Lower lobe of right lung (tissue), 2 donors: ENCODE data around the gene TEKTIP1. TPM values are rescaled to one million over a fixed set of nuclear protein-coding genes. Genes with fewer than 3 reads are reported as not detected.

Experiments
- ATAC-seq, 2 donors: fragments of 200-7000 bp; cut with Tn5 transposase; one replicate each; pipeline ENCODE4 v1.9.1; 2020 to 2022; ENCODE audit warnings: mild to moderate bottlenecking in 2 of 2, moderate library complexity in 2 of 2
- DNase-seq: peaks from one replicate; pipeline ENCODE4 v3.0.0-alpha.2; 2020
- H3K27ac ChIP-seq: fragments of 200-600 bp; one replicate; pipeline ENCODE4 v1.8.0; 2022
- H3K27me3 ChIP-seq: fragments of 200-600 bp; one replicate; pipeline ENCODE4 v1.8.0; 2022; ENCODE audit warnings: low read depth
- H3K36me3 ChIP-seq: fragments of 200-600 bp; one replicate; pipeline ENCODE4 v1.8.0; 2022; ENCODE audit warnings: mild to moderate bottlenecking
- H3K4me1 ChIP-seq: fragments of 200-600 bp; one replicate; pipeline ENCODE4 v1.8.0; 2022
- H3K4me3 ChIP-seq: fragments of 200-600 bp; one replicate; pipeline ENCODE4 v1.8.0; 2022; ENCODE audit warnings: mild to moderate bottlenecking
- H3K9me3 ChIP-seq: fragments of 200-600 bp; one replicate; pipeline ENCODE4 v1.8.0; 2022
- CTCF ChIP-seq: fragments of 200-600 bp; IDR thresholded peaks from one replicate; pipeline ENCODE4 v1.8.0; 2022; ENCODE audit warnings: antibody characterized with exemption, mild to moderate bottlenecking
- intact Hi-C: fragments of 100-400 bp; cut with DNase I; formaldehyde crosslinking; loops from one replicate; pipeline ENCODE4 v1.11.0; 2022
- total RNA-seq: library from RNA; stranded (reverse); fragmentation: NEBNext Ultra II Directional; extraction: Animal tissue kit (Norgen Biotek cat#: 25700); gene quantifications from one replicate; pipeline ENCODE4 v1.2.1, GENCODE V29; 2021
- donor health status: DM: no; HTN: yes; CAD: no; lungs with severe emphysema.

The TEKTIP1 gene
- total RNA-seq, 1 donor from 2014 or later = 2.2 TPM

DNA sequence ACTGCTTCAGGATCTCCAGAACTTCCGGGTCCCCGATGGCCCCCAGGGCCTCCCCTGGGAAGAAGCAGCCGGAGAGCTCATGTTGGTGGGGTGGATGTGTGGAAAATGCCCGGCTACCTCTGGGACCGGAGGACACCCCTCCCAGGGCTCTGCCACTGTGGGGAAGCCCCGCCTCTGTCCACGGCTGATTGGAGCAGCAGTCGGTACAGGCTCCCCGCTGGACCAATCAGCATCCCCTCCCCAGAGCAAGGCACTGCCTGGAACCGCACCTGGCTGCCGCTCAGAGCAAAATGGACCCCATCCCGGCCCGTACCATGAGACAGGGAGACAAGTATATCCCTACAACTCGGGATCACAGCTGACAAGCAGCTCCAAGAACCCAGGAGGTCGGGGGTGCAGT, 44.9 kb upstream of the TEKTIP1 start:
- ATAC-seq = peak in 1 of 2 donors; percentile 13
- intact Hi-C loops = no loop called here
- TF ChIP-seq CTCF = no peak
- H3K27me3 ChIP-seq = no peaks in the 10 kb centered on the region
- H3K9me3 ChIP-seq = no peaks in the 10 kb centered on the region
- H3K27ac ChIP-seq = no peak overlapping the region
- DNase-seq = no peak
- no peaks in the 10 kb centered on the region for H3K4me1 ChIP-seq
- no peak overlapping the region for H3K4me3 ChIP-seq
- H3K36me3 ChIP-seq = peaks cover 59% of the 10 kb centered on the region

DNA sequence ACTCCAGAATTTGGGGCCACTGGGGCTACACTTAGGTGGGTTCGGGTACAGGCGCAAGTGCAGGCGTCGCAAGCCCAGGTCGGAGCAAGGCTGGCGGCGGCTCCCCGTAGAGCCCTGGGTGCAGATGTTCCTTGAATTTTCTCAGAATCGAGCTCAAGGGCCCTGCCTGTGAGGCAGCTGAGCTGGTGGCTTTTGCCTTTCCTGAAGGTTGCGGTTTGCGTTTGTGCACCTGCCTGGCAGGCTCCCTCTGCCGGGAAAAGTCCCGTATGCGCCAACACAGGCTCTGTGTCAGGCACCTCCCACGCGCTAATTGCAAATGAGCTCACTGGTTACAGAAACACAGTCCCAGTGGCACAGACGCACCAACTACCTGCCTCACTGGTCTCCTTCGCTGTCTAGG, 44.4 kb upstream of the TEKTIP1 start:
- Histone ChIP-seq H3K27ac (no peak overlapping the region), H3K27me3 (no peaks in the 10 kb centered on the region), H3K4me3 (no peak overlapping the region), H3K4me1 (peaks cover 2% of the 10 kb centered on the region), H3K36me3 (peaks cover 59% of the 10 kb centered on the region), H3K9me3 (no peaks in the 10 kb centered on the region)
- TF ChIP-seq CTCF = no peak
- DNase-seq (no peak), ATAC-seq (no peak)
- intact Hi-C loops = no loop called here

- peaks cover 49% of the 10 kb centered on the region for H3K36me3 ChIP-seq
- intact Hi-C loops = no loop called here
- no peak overlapping the region for H3K4me3 ChIP-seq
- no peaks in the 10 kb centered on the region for H3K27me3 ChIP-seq
- no peak overlapping the region for H3K27ac ChIP-seq
- no peak for DNase-seq
- peaks cover 11% of the 10 kb centered on the region for H3K4me1 ChIP-seq
- ATAC-seq = no peak
- no peak for TF ChIP-seq CTCF
- no peaks in the 10 kb centered on the region for H3K9me3 ChIP-seq
Observed at GRCh38 chr19:3496392-3497273, 42.3 kb upstream of the TEKTIP1 start.

DNA sequence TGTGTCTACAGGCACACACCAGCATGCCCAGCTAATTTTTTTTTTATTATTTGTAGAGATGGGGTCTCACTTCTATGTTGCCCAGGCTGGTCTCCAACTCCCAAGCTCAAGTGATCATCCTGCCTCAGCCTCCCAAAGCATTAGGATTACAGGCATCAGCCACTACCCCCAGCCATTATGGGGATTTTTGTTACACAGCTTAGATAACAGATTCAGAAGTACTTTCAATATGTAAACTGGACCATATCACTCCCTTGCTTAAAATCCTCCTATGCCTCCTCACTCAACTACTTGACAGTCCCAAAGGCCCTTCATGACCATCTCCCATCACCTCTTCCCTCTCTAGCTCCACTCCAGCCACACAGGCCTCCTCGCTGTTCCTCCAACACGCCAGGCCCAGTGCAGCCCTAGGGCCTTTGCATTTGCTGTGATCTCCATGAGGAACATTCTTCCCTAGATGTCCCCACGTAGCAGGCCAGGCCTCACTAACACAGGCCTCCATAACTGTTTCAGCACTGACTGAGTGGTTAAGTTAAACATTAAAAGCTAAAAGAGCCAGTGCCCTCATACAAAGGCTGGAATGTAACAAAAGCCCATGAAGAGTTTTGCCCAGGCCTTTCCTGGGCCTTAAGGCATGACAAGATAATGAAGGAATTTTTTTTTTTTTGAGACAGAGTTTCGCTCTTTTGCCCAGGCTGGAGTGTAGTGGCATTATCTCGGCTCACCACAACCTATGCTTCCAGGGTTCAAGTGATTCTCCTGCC, 41.0 kb upstream of the TEKTIP1 start:
- H3K36me3 ChIP-seq = peaks cover 36% of the 10 kb centered on the region

More for the DNA sequence above, 41.0 kb upstream of the TEKTIP1 start:
- Histone ChIP-seq H3K27ac (no peak overlapping the region), H3K9me3 (no peaks in the 10 kb centered on the region), H3K4me1 (peaks cover 11% of the 10 kb centered on the region), H3K27me3 (no peaks in the 10 kb centered on the region), H3K4me3 (no peak overlapping the region)
- intact Hi-C loops = no loop called here
- ATAC-seq (no peak), DNase-seq (no peak)
- TF ChIP-seq CTCF = no peak
